CD4-positive, alpha-beta T cell (primary cell): ENCODE measurements around the gene CAPN2. TPM values are rescaled to one million over a fixed set of nuclear protein-coding genes. Genes with fewer than 3 reads are reported as not detected.

Source experiments
- ATAC-seq: fragments of 200-7000 bp; cut with Tn5 transposase; one replicate; pipeline ENCODE4 v1.10.0; 2022; ENCODE audit warnings: mild to moderate bottlenecking; ENCODE audit not compliant: poor library complexity
- CTCF ChIA-PET: fragments of 350-600 bp; sonication (Branson Sonifier 250); formaldehyde crosslinking; loops from one replicate; lab custom pipeline; 2021; ENCODE audit warnings: antibody characterized with exemption, inconsistent platforms; lab: Charles Lee
- POLR2A ChIA-PET: fragments of 350-600 bp; sonication (Branson Sonifier 250); formaldehyde crosslinking; loops from one replicate; lab custom pipeline; 2021; ENCODE audit warnings: antibody characterized with exemption, inconsistent platforms; lab: Charles Lee
- DNase-seq, 14 experiments: peaks; one replicate each; pipeline ENCODE4 v3.0.0-alpha.2; 2013 to 2020; ENCODE audit warnings: mixed read lengths in 2 of 14
- H3K27ac ChIP-seq, 2 donors: one replicate each; pipeline versions ENCODE4 v1.5.1 to v1.7.0; 2013; ENCODE audit warnings: low read length in 2 of 2, low read depth in 1 of 2, mild to moderate bottlenecking in 1 of 2
- H3K27me3 ChIP-seq, 2 experiments: 1 replicate in 1 of 2; 2 replicates in 1 of 2; pipeline versions ENCODE4 v1.6.1 to v1.7.0; 2013; ENCODE audit warnings: low read length in 2 of 2, control low read depth in 1 of 2, mild to moderate bottlenecking in 1 of 2, moderate library complexity in 1 of 2; ENCODE audit not compliant: insufficient read depth in 2 of 2, control insufficient read depth in 1 of 2
- H3K36me3 ChIP-seq: one replicate; pipeline ENCODE4 v1.6.1; 2013; ENCODE audit warnings: low read length, control low read depth; ENCODE audit not compliant: insufficient read depth
- H3K4me1 ChIP-seq: one replicate; pipeline ENCODE4 v1.6.1; 2013; ENCODE audit warnings: low read length, control low read depth; ENCODE audit not compliant: insufficient read depth
- H3K4me3 ChIP-seq: one replicate; pipeline ENCODE4 v1.5.1; 2013; ENCODE audit warnings: mild to moderate bottlenecking, low read length, moderate library complexity
- H3K9me3 ChIP-seq, 2 experiments: 1 replicate in 1 of 2; 2 replicates in 1 of 2; pipeline versions ENCODE4 v1.6.1 to v1.7.0; 2013; ENCODE audit warnings: low read length in 2 of 2, mild to moderate bottlenecking in 2 of 2, control low read depth in 1 of 2, moderate library complexity in 1 of 2; ENCODE audit not compliant: control insufficient read depth in 1 of 2, insufficient read depth in 1 of 2
- H3K27ac Mint-ChIP-seq: one replicate; pipeline ENCODE4 v1.8.0; 2020; ENCODE audit warnings: mixed read lengths
- H3K27me3 Mint-ChIP-seq: one replicate; pipeline ENCODE4 v1.8.0; 2021; ENCODE audit warnings: mixed read lengths
- H3K36me3 Mint-ChIP-seq: one replicate; pipeline ENCODE4 v1.8.0; 2021; ENCODE audit warnings: low read depth, mixed read lengths
- H3K4me1 Mint-ChIP-seq: one replicate; pipeline ENCODE4 v1.8.0; 2021; ENCODE audit warnings: low read depth, mixed read lengths
- H3K4me3 Mint-ChIP-seq: one replicate; pipeline ENCODE4 v1.8.0; 2020; ENCODE audit warnings: mild to moderate bottlenecking, mixed read lengths
- H3K9me3 Mint-ChIP-seq: one replicate; pipeline ENCODE4 v1.8.0; 2020; ENCODE audit warnings: mixed read lengths
- CTCF ChIP-seq: fragments of 200-600 bp; IDR thresholded peaks from one replicate; pipeline ENCODE4 v1.8.0; 2022; ENCODE audit warnings: antibody characterized with exemption, mild to moderate bottlenecking
- intact Hi-C, 2 experiments: fragments of 100-400 bp; cut with DNase I in 1 of 2; cut with micrococcal nuclease in 1 of 2; formaldehyde crosslinking; loops; one replicate each; pipeline versions ENCODE4 v1.15.1 to v1.9.0; 2023 to 2025; cut with DNase I, micrococcal nuclease
- total RNA-seq, 174 experiments: library from RNA in 2 of 174; stranded (reverse) in 2 of 174; gene quantifications; one replicate each; pipeline ENCODE4 v1.2.3 and lab custom pipeline; 2021 to 2026

The CAPN2 gene
- total RNA-seq, 2 experiments from 2014 or later, result 110 to 114 TPM

- Mint-ChIP-seq H3K4me1 (peaks cover 61% of the 10 kb centered on the region), H3K4me3 (no peak overlapping the region)
- POLR2A ChIA-PET, result no interaction called here
Observed at GRCh38 chr1:223820515-223820858, 108.1 kb downstream of the CAPN2 start.

DNA sequence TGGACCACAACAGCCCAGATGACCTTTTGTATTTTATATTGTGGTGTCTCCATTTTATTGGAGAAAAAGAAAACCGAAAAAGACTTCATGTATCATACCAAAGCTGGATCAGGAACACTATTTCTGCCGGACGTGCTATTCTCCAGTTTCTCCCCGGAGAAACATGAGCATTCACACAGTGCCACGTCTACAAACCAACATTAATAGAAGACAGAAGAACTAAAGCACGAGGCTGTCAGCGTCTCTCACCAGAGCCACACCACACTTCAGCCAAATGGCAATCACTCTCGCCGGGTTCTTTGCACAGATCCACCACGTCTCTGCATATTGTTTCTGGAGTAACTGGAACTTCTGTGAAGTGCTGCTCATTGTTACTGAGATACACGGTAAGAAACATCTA is 108.6 kb downstream of the CAPN2 start:
- H3K4me1 ChIP-seq, result peaks cover 8% of the 10 kb centered on the region
- intact Hi-C loops, result no loop called here
- no peak for TF ChIP-seq CTCF
- peaks cover 36% of the 10 kb centered on the region for H3K36me3 Mint-ChIP-seq
- no peaks in the 10 kb centered on the region for H3K9me3 Mint-ChIP-seq
- no peak overlapping the region for H3K4me3 ChIP-seq
- no peaks in the 10 kb centered on the region for H3K27me3 Mint-ChIP-seq
- ATAC-seq (no peak), DNase-seq (no peak)
- no peak overlapping the region for H3K4me3 Mint-ChIP-seq
- peaks cover 61% of the 10 kb centered on the region for H3K4me1 Mint-ChIP-seq
- H3K27ac Mint-ChIP-seq, result no peak overlapping the region
- ChIA-PET POLR2A (interaction anchor here (0.6 kb wide), 2 partner anchors 9 to 173 kb away, joined by 3 to 5 read pairs; no protein-coding TSS in a partner anchor), CTCF (interaction anchor here (2.1 kb wide), 1 partner anchor 25 kb away, joined by 6 read pairs; the partner anchor contains the start of gene TP53BP2)
- peaks cover 14% of the 10 kb centered on the region for H3K36me3 ChIP-seq
- no peaks in the 10 kb centered on the region for H3K9me3 ChIP-seq
- no peak overlapping the region for H3K27ac ChIP-seq
- no peaks in the 10 kb centered on the region for H3K27me3 ChIP-seq

More at GRCh38 chr1:223820515-223820858, 108.1 kb downstream of the CAPN2 start:
- no peak overlapping the region for H3K4me3 ChIP-seq
- H3K9me3 ChIP-seq, result no peaks in the 10 kb centered on the region
- ATAC-seq (no peak), DNase-seq (no peak)
- TF ChIP-seq CTCF, result no peak
- H3K9me3 Mint-ChIP-seq, result no peaks in the 10 kb centered on the region
- intact Hi-C loops, result no loop called here
- H3K36me3 ChIP-seq, result peaks cover 14% of the 10 kb centered on the region
- no peak overlapping the region for H3K27ac Mint-ChIP-seq
- H3K36me3 Mint-ChIP-seq, result peaks cover 40% of the 10 kb centered on the region
- peaks cover 3% of the 10 kb centered on the region for H3K4me1 ChIP-seq
- no peaks in the 10 kb centered on the region for H3K27me3 ChIP-seq
- no peak overlapping the region for H3K27ac ChIP-seq
- CTCF ChIA-PET, result interaction anchor here (2.1 kb wide), 1 partner anchor 26 kb away, joined by 6 read pairs; the partner anchor contains the start of gene TP53BP2
- H3K27me3 Mint-ChIP-seq, result no peaks in the 10 kb centered on the region

- Mint-ChIP-seq H3K4me3 (no peak overlapping the region), H3K9me3 (no peaks in the 10 kb centered on the region), H3K4me1 (peaks cover 79% of the 10 kb centered on the region), H3K27ac (no peak overlapping the region), H3K27me3 (no peaks in the 10 kb centered on the region), H3K36me3 (peaks cover 24% of the 10 kb centered on the region)
- no peak for TF ChIP-seq CTCF
- Histone ChIP-seq H3K36me3 (peaks cover 14% of the 10 kb centered on the region), H3K4me3 (no peak overlapping the region), H3K9me3 (no peaks in the 10 kb centered on the region), H3K4me1 (peaks cover 21% of the 10 kb centered on the region), H3K27ac (no peak overlapping the region), H3K27me3 (no peaks in the 10 kb centered on the region)
- CTCF ChIA-PET, result interaction anchor here (1.0 to 2.2 kb wide), 4 partner anchors 10 to 22 kb away, joined by 3 to 10 read pairs (median 4); partner anchors contain the start of gene TP53BP2
- no peak for DNase-seq
- POLR2A ChIA-PET, result interaction anchor here (0.7 to 3.2 kb wide), 3 partner anchors 12 to 21 kb away, joined by 3 to 13 read pairs (median 11); partner anchors contain the start of gene TP53BP2
- no peak for ATAC-seq
- intact Hi-C loops, result no loop called here
Observed at GRCh38 chr1:223824287-223824686, 111.9 kb downstream of the CAPN2 start.
